ENCODE measurements around the gene RNF141.

The RNF141 gene

GRCh38 chr11:10495464-10495786, 45.6 kb downstream of the RNF141 start:
- no peak for DNase-seq

GRCh38 chr11:10494636-10495463, 46.1 kb downstream of the RNF141 start:
- no peak for DNase-seq

DNA sequence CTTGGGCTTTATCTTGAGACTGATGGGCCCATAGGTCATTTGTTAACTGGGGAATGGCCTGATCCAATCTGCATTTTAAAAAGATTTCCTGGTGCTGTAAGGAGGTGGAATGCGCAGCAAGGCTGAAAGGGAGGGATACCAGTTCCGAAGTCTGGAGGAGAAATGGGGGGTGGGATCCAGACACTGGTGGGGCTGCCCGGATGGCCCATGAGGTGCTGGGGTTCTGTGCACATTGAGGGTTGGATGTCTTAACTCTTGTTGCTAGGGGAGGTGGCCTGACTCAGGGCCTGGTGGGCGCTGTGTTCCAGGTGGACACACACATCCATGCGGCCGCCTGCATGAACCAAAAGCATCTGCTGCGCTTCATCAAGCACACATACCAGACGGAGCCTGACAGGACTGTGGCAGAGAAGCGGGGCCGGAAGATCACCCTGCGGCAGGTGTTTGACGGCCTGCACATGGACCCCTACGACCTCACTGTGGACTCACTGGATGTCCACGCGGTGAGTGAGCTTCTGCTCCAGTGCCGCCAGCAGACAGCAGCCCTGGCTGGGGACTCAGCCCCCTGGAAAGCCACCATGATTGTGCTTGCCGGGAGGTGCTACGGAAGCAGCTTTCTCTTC, 47.8 kb downstream of the RNF141 start:
- DNase-seq, result no peak

DNA sequence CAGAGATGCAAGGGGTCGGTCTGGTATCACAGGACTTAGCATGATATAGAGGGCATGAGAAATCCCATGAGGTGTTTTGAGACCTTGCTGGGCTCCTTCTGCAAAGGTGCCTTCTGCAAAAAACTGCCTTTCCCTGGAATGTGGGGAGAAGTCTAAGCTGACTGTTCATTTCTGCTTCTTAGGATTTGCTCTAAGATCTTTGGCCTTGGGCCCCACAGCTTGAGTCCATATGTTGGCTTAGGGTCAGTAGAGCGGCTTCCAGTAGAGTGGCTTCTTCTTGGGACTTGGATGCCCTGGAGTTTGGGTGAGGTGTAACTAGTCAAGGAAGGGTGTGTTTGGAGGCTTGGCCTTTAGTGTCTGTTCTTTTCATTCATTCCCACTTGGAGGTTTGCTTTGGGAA, 48.9 kb downstream of the RNF141 start:
- DNase-seq, result no peak

GRCh38 chr11:10490398-10491241, 50.4 kb downstream of the RNF141 start:
- no peak for DNase-seq

DNA sequence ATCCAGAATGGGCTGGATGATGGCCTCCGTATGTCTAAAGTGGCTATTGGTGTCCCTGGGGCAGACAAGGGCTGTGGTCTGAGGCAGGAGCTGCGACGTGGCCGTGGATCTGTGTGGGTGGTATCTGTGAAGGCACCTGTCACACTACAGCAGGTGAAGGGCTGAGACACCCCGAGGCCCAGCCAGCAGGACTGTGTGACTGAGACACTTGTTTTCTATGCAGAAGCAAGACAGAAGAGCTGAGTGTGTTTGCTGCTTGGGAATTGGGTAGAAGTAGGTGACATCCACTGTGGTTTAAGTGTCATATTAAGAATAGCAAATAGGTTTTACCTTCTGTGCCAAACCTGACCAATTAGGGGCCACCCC, 51.0 kb downstream of the RNF141 start:
- DNase-seq, result no peak

DNA sequence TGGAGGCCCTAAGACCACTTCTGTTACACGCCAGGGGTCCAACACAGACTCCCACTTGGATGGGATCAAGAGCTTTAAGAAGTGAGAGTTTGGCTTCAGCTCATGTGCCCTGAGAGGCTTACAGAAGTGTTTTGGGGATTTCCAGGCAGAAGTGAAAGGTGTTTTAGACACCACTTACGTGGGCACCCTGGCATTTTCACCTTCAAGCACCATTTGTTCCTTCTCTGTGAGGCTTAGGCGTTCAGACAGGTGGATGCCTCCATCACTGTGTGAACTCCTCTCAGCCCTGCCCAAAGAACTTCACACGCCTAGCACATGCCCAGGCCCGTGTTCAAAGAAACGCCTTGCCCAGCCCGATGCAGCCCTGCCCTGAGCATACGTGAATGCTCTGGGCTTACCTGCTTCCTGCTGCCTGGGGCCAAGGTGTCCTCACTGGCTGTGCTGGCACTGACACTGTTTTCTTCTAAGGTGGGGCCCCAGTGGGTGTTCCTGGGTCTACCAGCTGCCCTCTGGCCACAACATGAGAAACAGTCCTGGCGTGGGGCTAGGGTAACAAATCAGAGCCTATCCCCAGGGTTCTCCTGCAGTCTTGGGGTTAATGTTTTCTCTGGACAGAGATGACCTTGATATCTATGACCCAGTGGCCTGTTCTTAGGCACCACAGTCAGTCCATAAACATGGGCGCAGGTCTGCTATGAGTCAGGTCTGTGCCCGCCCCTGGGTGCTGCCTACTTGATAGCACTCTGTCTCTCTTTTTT, 51.9 kb downstream of the RNF141 start:
- DNase-seq, result no peak

- no peak for DNase-seq
Observed at GRCh38 chr11:10488121-10488933, 52.7 kb downstream of the RNF141 start.

DNA sequence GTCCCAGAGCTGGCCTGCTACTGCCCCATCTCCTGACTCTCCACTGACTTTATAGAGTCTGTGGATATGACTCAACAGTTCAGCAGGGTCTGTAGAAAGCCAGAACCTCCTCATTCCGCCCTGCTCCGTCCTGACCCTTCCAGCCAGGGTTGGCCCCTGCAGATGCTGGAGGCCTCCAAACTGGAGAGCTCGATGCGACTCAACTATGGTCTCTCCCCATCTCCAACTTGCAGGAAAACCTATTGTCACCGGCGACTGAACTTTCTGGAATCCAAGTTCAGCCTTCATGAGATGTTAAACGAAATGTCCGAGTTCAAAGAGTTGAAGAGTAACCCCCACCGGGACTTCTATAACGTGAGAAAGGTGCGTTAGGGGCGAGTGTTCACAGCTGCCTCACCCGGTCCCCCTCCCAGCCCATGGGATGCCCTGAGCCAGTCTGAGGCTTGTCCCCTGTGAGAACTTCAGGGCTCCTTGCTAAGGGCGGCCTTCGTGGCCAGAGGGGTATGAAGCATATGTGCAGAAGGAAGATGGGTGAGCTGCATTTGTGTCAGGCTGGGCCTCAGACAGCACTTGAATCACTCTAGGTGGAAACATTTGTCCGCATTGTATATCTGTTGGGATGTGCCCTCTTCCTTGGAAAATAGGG, 53.9 kb downstream of the RNF141 start:
- DNase-seq, result no peak

- no peak for DNase-seq
Observed at GRCh38 chr11:10486161-10486840, 54.7 kb downstream of the RNF141 start.

DNA sequence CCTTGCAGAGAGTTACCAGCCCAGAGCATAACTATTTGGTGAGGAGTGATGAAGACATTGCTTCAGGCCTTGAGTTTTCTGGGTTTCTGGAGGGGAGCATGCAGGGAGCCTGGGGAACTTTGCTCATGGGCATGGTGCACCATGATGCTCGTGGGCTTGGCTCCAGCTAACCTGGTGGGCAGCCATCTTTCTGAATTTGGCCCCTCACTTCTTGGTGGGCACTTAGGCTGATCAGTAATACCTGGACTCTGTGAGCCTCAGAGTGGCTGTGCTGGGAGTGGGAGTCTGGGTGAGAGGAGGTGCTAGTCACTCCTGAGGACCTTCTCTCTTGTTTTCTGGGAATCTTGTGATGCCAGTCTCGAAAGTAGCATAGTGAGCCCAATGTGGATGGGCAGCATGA, 55.3 kb downstream of the RNF141 start:
- no peak for DNase-seq

DNA sequence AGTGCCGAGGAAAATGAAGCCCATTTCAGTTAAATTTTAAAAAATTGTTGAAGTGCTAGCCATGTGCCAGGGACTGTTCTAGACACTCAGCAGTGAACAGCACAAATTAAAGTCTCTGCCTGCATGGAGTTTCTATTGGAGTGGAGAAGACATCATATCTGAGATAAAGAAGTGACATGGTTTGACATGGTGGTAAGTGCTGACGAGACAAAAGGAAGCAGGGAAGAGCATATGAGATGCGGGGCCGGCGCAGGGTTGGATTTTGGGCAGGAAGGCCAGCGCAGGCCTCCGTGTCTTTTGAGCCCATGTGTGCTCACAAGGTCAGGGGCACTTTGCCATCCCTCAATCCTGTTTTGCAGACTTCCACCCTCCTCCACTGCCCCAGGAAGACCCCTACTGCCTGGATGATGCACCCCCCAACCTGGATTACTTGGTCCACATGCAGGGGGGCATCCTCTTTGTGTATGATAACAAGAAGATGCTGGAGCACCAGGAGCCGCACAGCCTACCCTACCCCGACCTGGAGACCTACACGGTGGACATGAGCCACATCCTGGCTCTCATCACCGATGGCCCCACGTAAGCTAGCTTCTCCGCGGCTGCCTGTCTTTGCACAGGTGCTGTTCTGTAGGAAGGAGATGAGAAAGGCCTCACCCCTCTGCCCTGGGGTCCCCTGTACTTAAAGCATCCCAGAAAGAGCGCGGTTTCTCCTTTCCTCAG, 56.4 kb downstream of the RNF141 start:
- no peak for DNase-seq

GRCh38 chr11:10483584-10483983, 57.4 kb downstream of the RNF141 start:
- DNase-seq, result no peak

- DNase-seq, result no peak
Observed at GRCh38 chr11:10483174-10483573, 57.8 kb downstream of the RNF141 start.

DNA sequence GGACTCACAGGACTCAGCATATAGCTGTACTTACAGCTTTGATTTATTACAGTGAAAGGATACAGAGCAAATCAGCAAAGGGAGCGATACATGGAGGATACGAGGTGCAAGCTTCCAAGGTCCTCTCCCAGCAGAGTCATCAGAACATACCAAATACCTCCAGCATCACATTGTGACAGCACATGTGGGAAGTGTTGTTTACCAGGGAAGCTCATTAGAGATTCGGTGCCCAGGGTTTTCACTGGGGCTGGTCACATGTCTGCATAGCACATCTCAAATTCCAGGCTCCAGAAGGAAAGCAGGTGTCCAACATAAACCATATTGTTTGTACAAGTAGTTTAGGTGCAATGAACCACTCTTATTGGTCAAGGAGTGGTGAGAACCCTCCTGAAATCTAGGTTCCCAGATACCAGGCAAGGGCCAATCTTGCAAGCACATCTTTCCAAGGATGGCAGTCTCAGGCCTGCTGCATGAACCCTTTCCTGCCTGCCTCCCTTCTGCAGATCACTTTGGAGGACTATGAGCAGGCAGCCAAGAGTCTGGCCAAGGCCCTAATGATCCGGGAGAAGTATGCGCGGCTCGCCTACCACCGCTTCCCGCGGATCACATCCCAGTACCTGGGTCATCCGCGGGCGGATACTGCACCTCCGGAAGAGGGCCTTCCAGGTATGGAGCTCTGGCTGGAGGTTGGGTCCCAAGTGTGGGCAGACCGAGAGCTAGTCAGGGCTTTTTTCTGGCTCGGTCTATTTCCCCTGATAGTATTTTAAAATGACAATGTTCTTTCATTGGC, 59.2 kb downstream of the RNF141 start:
- no peak for DNase-seq

DNA sequence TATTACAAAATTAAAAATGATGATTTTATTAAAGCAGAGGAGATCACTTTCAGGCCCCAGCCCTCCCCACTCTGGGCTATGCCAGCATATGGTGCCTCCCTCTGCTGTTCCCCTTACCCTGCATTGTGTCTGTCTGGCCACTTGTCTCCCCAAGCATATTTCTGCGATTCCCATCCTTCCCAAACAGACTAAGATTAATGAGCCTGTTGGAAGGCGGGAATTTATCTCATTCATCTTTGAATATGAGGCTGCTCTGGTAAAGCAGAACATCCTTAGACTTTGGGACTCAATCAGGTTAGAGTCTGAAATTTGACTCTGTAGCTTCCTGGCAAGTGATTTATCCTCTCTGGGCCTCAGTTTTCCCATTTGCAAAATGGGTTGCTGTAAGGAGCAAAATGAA, 60.2 kb downstream of the RNF141 start:
- no peak for DNase-seq

DNA sequence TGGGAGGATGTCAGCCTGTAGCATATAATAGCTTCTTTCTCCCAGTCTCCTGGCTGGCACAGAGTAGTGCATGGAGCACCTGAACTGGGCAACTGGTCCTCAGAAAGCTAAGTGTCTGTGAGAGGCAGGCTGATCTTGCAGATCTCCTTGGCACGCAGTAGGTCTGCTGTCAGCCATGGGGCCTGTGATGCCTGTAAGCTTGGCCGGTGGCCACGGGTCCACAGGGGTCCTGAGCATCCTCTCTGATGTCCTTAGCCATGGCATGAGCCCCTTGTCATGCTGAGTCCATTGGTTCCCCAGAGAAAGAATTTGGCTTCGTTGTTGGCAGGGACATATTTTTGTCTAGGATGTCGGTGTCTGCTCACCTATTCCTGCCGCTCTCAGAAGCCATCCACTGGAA, 61.0 kb downstream of the RNF141 start:
- DNase-seq, result no peak

DNA sequence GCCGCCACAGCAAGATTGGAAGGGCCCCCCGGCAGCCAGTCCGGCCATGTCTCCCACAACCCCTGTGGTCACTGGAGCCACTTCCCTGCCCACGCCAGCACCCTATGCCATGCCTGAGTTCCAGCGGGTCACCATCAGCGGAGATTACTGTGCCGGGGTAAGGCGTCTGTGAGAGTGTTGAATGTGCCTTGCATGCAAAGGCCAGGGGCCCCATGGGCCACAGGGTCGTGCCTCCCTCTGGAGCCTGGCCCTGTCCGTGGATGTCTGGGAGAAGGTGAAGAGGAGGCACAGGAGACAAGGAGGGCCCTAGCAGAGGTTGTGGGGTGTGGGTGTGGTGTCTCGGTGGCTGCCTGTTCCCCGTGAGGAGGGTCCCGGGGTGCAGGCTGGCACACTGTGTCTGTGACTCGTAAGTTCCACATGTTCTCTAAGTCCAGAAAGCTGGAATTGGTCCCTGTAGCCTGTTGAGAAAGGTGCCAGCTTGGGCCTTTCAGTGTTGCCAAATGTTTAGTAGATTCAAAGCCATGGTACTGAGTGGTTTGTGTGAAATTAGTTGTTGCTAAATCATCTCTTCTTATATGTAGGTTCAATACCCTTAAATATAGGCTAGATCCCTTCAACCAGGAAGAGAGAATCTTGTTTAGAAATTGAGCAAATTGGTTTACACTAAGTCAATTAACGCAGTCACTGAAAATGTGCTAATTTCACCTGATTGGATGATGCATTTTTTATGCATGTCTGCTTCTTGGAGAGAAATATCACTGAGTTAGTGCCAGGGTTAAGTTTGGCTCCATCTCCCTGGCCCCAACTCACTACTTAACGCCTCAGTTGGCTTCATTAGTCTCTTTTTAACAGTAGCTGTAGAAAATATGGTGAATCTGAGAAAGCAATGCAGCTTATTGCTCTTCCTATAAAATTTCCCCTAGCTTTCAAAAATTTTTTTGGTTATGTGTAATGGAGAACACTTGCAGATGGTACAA, 62.1 kb downstream of the RNF141 start:
- no peak for DNase-seq
